ENCODE data around the gene RFLNA.

Gene RFLNA

DNA sequence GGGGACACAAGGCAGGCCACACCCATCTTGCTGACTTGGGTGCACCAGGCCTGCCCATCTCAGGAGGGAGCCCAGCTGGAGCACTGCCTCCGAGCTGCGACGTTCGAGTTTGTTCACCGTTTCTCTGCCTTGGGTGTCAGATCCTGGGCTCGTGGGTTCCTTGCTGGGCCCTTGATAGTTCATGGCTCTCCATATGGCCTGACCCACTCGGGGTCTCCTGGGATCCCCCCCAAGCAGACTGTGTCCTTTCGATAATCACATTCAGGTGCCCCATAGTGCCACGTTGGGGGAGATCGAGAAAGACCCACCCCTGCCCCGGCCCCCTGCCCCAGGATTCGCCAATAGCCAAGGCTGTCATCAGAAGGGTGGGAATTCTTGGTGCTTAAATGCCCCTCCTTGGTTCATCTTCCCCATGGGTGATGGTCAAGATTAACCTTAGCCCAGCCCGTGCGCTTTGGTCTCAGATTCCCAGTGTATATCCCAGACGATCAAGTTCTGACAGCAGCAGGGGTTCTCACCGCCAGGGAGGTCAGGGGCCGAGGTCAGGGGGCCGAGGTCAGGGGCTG lies 7.4 kb downstream of the RFLNA start:
- TF ChIP-seq, protein P1, sequence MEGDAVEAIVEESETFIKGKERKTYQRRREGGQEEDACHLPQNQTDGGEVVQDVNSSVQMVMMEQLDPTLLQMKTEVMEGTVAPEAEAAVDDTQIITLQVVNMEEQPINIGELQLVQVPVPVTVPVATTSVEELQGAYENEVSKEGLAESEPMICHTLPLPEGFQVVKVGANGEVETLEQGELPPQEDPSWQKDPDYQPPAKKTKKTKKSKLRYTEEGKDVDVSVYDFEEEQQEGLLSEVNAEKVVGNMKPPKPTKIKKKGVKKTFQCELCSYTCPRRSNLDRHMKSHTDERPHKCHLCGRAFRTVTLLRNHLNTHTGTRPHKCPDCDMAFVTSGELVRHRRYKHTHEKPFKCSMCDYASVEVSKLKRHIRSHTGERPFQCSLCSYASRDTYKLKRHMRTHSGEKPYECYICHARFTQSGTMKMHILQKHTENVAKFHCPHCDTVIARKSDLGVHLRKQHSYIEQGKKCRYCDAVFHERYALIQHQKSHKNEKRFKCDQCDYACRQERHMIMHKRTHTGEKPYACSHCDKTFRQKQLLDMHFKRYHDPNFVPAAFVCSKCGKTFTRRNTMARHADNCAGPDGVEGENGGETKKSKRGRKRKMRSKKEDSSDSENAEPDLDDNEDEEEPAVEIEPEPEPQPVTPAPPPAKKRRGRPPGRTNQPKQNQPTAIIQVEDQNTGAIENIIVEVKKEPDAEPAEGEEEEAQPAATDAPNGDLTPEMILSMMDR (IDR thresholded peaks at IDR 0.05; ENCODE audit: borderline replicate concordance, control extremely low read depth, extremely low read depth, insufficient read depth, missing control alignments): no peak
- in situ Hi-C loops (cut with MboI; ENCODE audit: low sequenced_read_pairs, unreplicated experiment): no loop called here
- no peak for DNase-seq (ENCODE audit: low spot score)

DNA sequence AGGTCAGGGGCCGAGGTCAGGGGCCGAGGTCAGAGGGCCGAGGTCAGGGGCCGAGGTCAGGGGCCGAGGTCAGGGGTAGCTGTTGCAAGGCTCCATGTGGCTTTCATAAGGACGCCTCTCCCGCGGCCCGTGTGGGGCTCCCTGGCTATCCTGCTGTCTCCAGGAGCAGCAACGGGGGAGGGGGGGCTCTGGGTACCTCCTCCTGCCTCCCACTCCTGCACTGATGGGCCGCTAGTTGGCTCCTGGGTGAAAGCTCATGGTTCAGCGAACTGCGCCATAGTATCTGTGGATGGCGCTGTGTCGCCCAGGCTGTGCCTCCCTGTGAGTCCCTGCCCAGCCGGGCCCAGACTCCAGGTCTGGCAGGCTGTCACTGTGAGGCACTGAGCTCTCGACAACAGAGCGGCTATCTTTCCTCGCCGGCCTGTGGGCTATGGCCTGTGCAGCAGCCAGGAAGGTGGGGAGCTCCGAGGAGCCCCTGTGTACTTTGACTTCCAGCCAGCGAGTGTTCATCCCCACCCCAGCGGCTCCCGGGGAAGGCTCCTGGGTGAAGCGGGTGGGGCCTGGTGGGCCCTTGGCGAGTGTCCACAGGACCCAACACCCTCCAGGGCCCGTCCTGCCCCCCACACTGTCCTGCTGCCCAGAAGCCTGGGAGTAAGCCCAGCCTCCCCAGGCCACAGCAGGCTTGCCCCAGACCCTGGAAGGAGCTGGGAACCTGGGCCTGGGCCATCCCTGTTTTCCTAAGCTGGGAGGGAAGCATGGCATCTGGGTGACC lies 8.1 kb downstream of the RFLNA start:
- TF ChIP-seq, protein P1 (IDR thresholded peaks at IDR 0.05; ENCODE audit: borderline replicate concordance, control extremely low read depth, extremely low read depth, insufficient read depth, missing control alignments): no peak
- no peak for DNase-seq (ENCODE audit: low spot score)
- in situ Hi-C loops (cut with MboI; ENCODE audit: low sequenced_read_pairs, unreplicated experiment): no loop called here

DNA sequence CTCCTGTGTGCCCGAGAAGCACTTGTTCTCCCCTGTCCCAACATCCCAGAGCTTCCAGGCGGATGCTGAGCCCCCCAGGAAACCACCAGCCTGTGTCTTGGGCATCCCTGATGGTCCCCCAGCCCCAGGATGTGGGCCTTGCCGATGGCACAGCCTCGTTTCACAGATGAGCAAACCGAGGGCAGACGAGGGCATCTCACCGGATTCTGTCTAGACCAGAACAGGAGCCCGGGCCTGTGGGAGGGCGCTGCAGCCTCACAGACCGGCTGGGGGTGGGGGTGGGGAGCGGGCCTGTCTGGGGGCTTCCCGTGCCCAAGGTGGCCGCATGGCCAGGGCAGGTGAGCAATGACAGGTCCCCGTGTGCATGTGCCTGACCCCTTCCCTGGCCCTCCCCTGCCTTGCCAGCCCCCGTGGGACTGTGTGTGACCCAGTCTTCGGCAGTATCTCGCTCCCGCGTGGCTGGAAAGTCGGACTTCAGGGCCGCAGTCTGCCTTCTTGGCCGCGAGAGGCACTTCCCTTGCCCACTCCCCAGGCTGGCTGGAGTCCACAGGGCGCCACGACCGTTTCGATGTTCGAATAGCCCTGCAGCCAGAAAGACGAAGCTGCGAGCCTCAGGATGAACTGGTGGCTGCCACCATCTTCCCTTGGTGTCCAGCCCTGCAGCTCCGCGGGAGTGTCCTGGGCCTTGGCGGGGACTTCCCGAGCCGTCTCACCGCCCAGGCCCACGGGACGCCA lies 8.9 kb downstream of the RFLNA start:
- DNase-seq (ENCODE audit: low spot score): no peak
- in situ Hi-C loops (cut with MboI; ENCODE audit: low sequenced_read_pairs, unreplicated experiment): no loop called here
- TF ChIP-seq, protein P1 (IDR thresholded peaks at IDR 0.05; ENCODE audit: borderline replicate concordance, control extremely low read depth, extremely low read depth, insufficient read depth, missing control alignments): no peak

DNA sequence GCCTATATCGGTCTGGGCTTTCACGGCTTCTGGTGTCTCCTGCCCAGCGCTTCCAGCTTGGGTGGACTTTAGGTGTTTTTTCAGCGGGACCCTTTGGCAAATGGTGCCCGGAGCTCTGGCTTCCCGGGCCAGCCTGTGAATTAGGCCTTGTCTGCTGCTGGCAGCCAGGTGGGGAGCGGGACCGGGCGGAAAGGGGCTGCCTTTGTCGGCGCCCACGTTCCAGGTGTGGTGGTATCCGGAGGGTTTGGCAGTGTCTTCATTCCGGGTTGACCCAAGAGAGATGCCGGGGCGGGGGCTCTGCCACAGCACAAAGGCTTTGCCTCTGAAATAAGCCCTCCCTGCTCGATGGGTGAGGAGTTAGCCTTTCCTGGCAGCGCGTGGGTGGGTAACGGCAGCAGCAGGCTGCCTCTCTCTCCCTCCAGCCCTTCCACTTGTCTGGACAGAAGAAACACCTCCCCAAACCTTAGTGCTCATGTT lies 9.5 kb downstream of the RFLNA start:
- TF ChIP-seq, protein P1 (IDR thresholded peaks at IDR 0.05; ENCODE audit: borderline replicate concordance, control extremely low read depth, extremely low read depth, insufficient read depth, missing control alignments): no peak
- DNase-seq (ENCODE audit: low spot score): no peak
- in situ Hi-C loops (cut with MboI; ENCODE audit: low sequenced_read_pairs, unreplicated experiment): no loop called here

DNA sequence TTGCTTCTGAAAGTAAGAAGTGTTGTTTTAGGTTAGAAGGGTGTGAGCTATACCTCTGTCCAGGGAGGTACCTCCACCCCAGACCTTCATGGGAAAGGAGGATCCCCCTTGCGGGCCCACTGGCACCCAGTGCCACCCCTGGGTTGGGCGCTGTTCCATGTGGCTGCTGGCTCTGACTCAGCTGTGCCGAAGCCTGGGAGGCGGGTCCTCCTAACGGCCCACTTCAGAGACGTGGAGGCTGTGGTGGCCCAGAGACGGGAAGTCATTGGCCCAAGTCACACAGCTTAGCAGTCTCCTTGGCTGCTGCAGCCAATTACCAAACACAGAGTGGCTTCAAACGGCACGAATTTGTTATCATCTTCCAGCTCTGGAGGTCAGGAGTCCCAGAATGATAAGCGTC lies 10.2 kb downstream of the RFLNA start:
- in situ Hi-C loops (cut with MboI; ENCODE audit: low sequenced_read_pairs, unreplicated experiment): no loop called here
- DNase-seq (ENCODE audit: low spot score): no peak
- TF ChIP-seq, protein P1 (IDR thresholded peaks at IDR 0.05; ENCODE audit: borderline replicate concordance, control extremely low read depth, extremely low read depth, insufficient read depth, missing control alignments): no peak

DNA sequence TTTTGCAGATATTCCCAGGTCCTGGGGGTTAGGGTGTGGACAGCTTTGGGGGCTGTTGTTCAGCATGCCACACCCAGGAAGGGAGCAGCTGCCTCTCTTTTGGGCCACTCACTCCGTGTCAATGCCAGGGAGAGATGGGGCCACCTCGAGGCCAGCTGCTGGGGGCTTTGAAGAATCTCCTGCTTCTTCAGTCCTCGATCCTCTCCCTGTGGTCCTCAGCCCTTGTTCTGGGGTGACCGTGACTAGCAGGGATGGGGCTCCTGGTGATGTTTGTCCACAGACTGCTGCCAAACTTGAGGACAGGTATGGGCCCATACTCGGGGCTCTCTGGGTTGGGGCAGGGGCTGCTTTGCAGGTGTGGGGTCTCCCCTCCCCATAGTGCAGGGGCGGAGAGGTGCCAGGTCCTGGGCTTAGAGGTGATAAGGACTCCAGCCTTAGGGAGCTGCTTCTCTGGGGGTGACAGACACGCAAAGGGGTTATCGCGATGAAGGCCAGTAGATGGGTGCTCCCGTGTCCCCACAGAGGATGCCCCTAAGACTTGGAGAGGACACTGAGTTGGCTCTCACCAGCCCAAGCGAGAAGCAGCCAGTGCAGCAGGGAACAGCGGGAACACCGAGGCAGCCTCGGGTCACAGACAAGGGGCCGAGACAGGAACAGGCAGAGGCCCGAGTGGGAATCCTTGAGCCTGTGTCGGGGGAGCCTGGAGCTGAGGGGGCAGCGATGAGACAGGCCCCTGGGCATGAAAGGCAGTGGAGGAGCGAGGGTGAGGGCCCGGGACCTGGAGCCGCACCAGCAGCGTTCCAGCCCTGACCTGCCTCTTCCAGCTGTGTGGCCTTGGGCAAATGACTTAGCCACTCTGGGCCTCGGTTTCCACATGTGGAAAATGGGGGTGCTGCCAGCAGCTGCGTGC lies 11.1 kb downstream of the RFLNA start:
- TF ChIP-seq, protein P1 (IDR thresholded peaks at IDR 0.05; ENCODE audit: borderline replicate concordance, control extremely low read depth, extremely low read depth, insufficient read depth, missing control alignments): no peak
- in situ Hi-C loops (cut with MboI; ENCODE audit: low sequenced_read_pairs, unreplicated experiment): no loop called here
- no peak for DNase-seq (ENCODE audit: low spot score)

Measured in GM13976 (cell line).